ENCODE results near the gene SIL1.

The SIL1 gene

GRCh38 chr5:139190125-139190524 lies 8.0 kb downstream of the SIL1 start:
- Histone ChIP-seq H3K9me2 (replicated peaks; ENCODE audit: control insufficient read depth, low read length) (no peaks in the 10 kb centered on the region), H3K27ac (ENCODE audit: low read depth, low read length) (no peak overlapping the region)

GRCh38 chr5:139188558-139189270 lies 9.5 kb downstream of the SIL1 start:
- no peak overlapping the region for H3K27ac ChIP-seq (ENCODE audit: low read depth, low read length)
- H3K79me2 ChIP-seq (ENCODE audit: control insufficient read depth, low read length) = 0 out of 2 replicates have a peak, but pooled peaks cover 2% of the 10 kb centered on the region

More at GRCh38 chr5:139190125-139190524, 8.0 kb downstream of the SIL1 start:
- Histone ChIP-seq H3K27me3 (ENCODE audit: control insufficient read depth, low read length) (no peaks in the 10 kb centered on the region), H4K20me1 (ENCODE audit: control insufficient read depth, insufficient read depth, low read depth, low read length) (0 out of 2 replicates have a peak, but pooled peaks cover 6% of the 10 kb centered on the region), H3F3A (ENCODE audit: control insufficient read depth, insufficient read depth) (no peaks in the 10 kb centered on the region), H3K36me3 (ENCODE audit: control insufficient read depth, low read length) (no peaks in the 10 kb centered on the region; the same call in 1 of the 2 replicates), H3K4me2 (ENCODE audit: low read length) (no peak overlapping the region), H3K79me2 (ENCODE audit: control insufficient read depth, low read length) (0 out of 2 replicates have a peak, but pooled peaks cover 2% of the 10 kb centered on the region), H3K4me3 (ENCODE audit: low read length) (no peak overlapping the region), H3K9me3 (ENCODE audit: control insufficient read depth, insufficient read depth, low read length) (no peaks in the 10 kb centered on the region), H3K4me1 (ENCODE audit: control insufficient read depth, low read length) (no peaks in the 10 kb centered on the region)
- TF ChIP-seq CTCF (IDR thresholded peaks at IDR 0.05; ENCODE audit: low read depth, low read length, poor library complexity, severe bottlenecking) (no peak), EZH2phosphoT487 (IDR thresholded peaks at IDR 0.05; ENCODE audit: borderline replicate concordance, low read length) (no peak)

GRCh38 chr5:139186752-139187326 lies 11.3 kb downstream of the SIL1 start:
- peaks cover 10% of the 10 kb centered on the region for H3K4me1 ChIP-seq (ENCODE audit: control insufficient read depth, low read length)
- no peaks in the 10 kb centered on the region for H3K9me2 ChIP-seq (replicated peaks; ENCODE audit: control insufficient read depth, low read length)
- H3K9me3 ChIP-seq (ENCODE audit: control insufficient read depth, insufficient read depth, low read length) = no peaks in the 10 kb centered on the region
- no peaks in the 10 kb centered on the region for H3K27me3 ChIP-seq (ENCODE audit: control insufficient read depth, low read length)
- H3K79me2 ChIP-seq (ENCODE audit: control insufficient read depth, low read length) = no peaks in the 10 kb centered on the region
- H3K36me3 ChIP-seq (ENCODE audit: control insufficient read depth, low read length) = no peaks in the 10 kb centered on the region; the same call in 1 of the 2 replicates
- no peaks in the 10 kb centered on the region for H3F3A ChIP-seq (ENCODE audit: control insufficient read depth, insufficient read depth)
- no peak overlapping the region for H3K27ac ChIP-seq (ENCODE audit: low read depth, low read length)
- TF ChIP-seq EZH2phosphoT487 (IDR thresholded peaks at IDR 0.05; ENCODE audit: borderline replicate concordance, low read length) = no peak
- TF ChIP-seq CTCF (IDR thresholded peaks at IDR 0.05; ENCODE audit: low read depth, low read length, poor library complexity, severe bottlenecking) = no peak
- H3K4me2 ChIP-seq (ENCODE audit: low read length) = no peak overlapping the region
- 0 out of 2 replicates have a peak, but pooled peaks cover 6% of the 10 kb centered on the region for H4K20me1 ChIP-seq (ENCODE audit: control insufficient read depth, insufficient read depth, low read depth, low read length)
- no peak overlapping the region for H3K4me3 ChIP-seq (ENCODE audit: low read length)

More at GRCh38 chr5:139188558-139189270, 9.5 kb downstream of the SIL1 start:
- Histone ChIP-seq H3F3A (ENCODE audit: control insufficient read depth, insufficient read depth) (no peaks in the 10 kb centered on the region), H3K9me2 (replicated peaks; ENCODE audit: control insufficient read depth, low read length) (no peaks in the 10 kb centered on the region), H4K20me1 (ENCODE audit: control insufficient read depth, insufficient read depth, low read depth, low read length) (0 out of 2 replicates have a peak, but pooled peaks cover 6% of the 10 kb centered on the region), H3K27me3 (ENCODE audit: control insufficient read depth, low read length) (no peaks in the 10 kb centered on the region), H3K4me1 (ENCODE audit: control insufficient read depth, low read length) (no peaks in the 10 kb centered on the region), H3K36me3 (ENCODE audit: control insufficient read depth, low read length) (no peaks in the 10 kb centered on the region; the same call in 1 of the 2 replicates), H3K4me2 (ENCODE audit: low read length) (no peak overlapping the region), H3K4me3 (ENCODE audit: low read length) (no peak overlapping the region), H3K9me3 (ENCODE audit: control insufficient read depth, insufficient read depth, low read length) (no peaks in the 10 kb centered on the region)
- TF ChIP-seq CTCF (IDR thresholded peaks at IDR 0.05; ENCODE audit: low read depth, low read length, poor library complexity, severe bottlenecking) = no peak
- TF ChIP-seq EZH2phosphoT487 (IDR thresholded peaks at IDR 0.05; ENCODE audit: borderline replicate concordance, low read length) = no peak
